H54 (cell line): ENCODE results near the gene PLEKHM1.
"Not testable (repeated sequence)": the region's sequence is repeated elsewhere in the genome, so short reads cannot be mapped to it uniquely, and the experiment has no call there.

Source experiments
- DNase-seq: peaks from one replicate; pipeline ENCODE4 v3.0.0; 2011; ENCODE audit warnings: low spot score, mixed read lengths; ENCODE audit not compliant: insufficient read length
- FAIRE-seq: peaks from 3 replicates; lab custom pipeline; 2011; peaks lifted over from hg19 to GRCh38; lab: Jason Lieb, UNC
- POLR2A ChIP-seq: IDR thresholded peaks from 2 replicates; pipeline ENCODE4 v1.6.1; 2011; ENCODE audit warnings: low read depth, mild to moderate bottlenecking, low read length

PLEKHM1 gene

GRCh38 chr17:45468293-45469203, 22.0 kb downstream of the PLEKHM1 start:
- FAIRE-seq, DNase-seq: not testable (repeated sequence)

- DNase-seq = not testable (repeated sequence)
- FAIRE-seq = peak; percentile 81
Measured at GRCh38 chr17:45461524-45462327, 28.8 kb downstream of the PLEKHM1 start.

GRCh38 chr17:45460422-45460821, 30.1 kb downstream of the PLEKHM1 start:
- not testable (repeated sequence) for FAIRE-seq, DNase-seq

GRCh38 chr17:45454341-45454740, 36.2 kb downstream of the PLEKHM1 start:
- FAIRE-seq, DNase-seq: not testable (repeated sequence)

GRCh38 chr17:45453731-45454130, 36.8 kb downstream of the PLEKHM1 start:
- DNase-seq, FAIRE-seq: not testable (repeated sequence)

GRCh38 chr17:45453225-45453534, 37.3 kb downstream of the PLEKHM1 start:
- not testable (repeated sequence) for DNase-seq, FAIRE-seq

GRCh38 chr17:45452329-45453224, 37.9 kb downstream of the PLEKHM1 start:
- FAIRE-seq = not testable (repeated sequence)

GRCh38 chr17:45451660-45452059, 38.9 kb downstream of the PLEKHM1 start:
- DNase-seq, FAIRE-seq: not testable (repeated sequence)

More at GRCh38 chr17:45452329-45453224, 37.9 kb downstream of the PLEKHM1 start:
- not testable (repeated sequence) for DNase-seq

- no peak for TF ChIP-seq POLR2A
- FAIRE-seq (no peak), DNase-seq (no peak)
Measured at GRCh38 chr17:45451131-45451530, 39.4 kb downstream of the PLEKHM1 start.

- FAIRE-seq = not testable (repeated sequence)
Measured at GRCh38 chr17:45449708-45450329, 40.7 kb downstream of the PLEKHM1 start.

GRCh38 chr17:45449260-45449659, 41.3 kb downstream of the PLEKHM1 start:
- not testable (repeated sequence) for DNase-seq, FAIRE-seq

More at GRCh38 chr17:45449708-45450329, 40.7 kb downstream of the PLEKHM1 start:
- not testable (repeated sequence) for DNase-seq

- not testable (repeated sequence) for FAIRE-seq, DNase-seq
Measured at GRCh38 chr17:45448483-45448882, 42.0 kb downstream of the PLEKHM1 start.

- not testable (repeated sequence) for FAIRE-seq, DNase-seq
Measured at GRCh38 chr17:45448066-45448465, 42.5 kb downstream of the PLEKHM1 start.

GRCh38 chr17:45447650-45448049, 42.9 kb downstream of the PLEKHM1 start:
- DNase-seq, FAIRE-seq: not testable (repeated sequence)

- FAIRE-seq, DNase-seq: not testable (repeated sequence)
Measured at GRCh38 chr17:45446872-45447625, 43.5 kb downstream of the PLEKHM1 start.

- DNase-seq (peak; percentile 82), FAIRE-seq (peak; percentile 94)
Measured at GRCh38 chr17:45445901-45446743, 44.4 kb downstream of the PLEKHM1 start.
